Non-pigmented ciliary epithelial cell (primary cell): Measurements from ENCODE around the gene NFATC1.

Experiments used
- DNase-seq: peaks from one replicate; pipeline ENCODE4 v3.0.0-alpha.2; 2010; ENCODE audit warnings: low read depth

Gene NFATC1

GRCh38 chr18:79423211-79424007, 27.7 kb downstream of the NFATC1 start:
- no peak for DNase-seq

GRCh38 chr18:79424008-79424565, 28.4 kb downstream of the NFATC1 start:
- no peak for DNase-seq

- DNase-seq: no peak
Measured at GRCh38 chr18:79424880-79425568, 29.3 kb downstream of the NFATC1 start.

- no peak for DNase-seq
Measured at GRCh38 chr18:79425569-79425886, 29.8 kb downstream of the NFATC1 start.

GRCh38 chr18:79426376-79427300, 30.9 kb downstream of the NFATC1 start:
- DNase-seq: no peak

- no peak for DNase-seq
Measured at GRCh38 chr18:79427368-79428225, 31.9 kb downstream of the NFATC1 start.

- no peak for DNase-seq
Measured at GRCh38 chr18:79428287-79428686, 32.6 kb downstream of the NFATC1 start.

GRCh38 chr18:79429381-79429780, 33.7 kb downstream of the NFATC1 start:
- no peak for DNase-seq

GRCh38 chr18:79429785-79430281, 34.1 kb downstream of the NFATC1 start:
- no peak for DNase-seq

GRCh38 chr18:79432376-79433120, 36.8 kb downstream of the NFATC1 start:
- no peak for DNase-seq

- DNase-seq: no peak
Measured at GRCh38 chr18:79433431-79433830, 37.7 kb downstream of the NFATC1 start.

GRCh38 chr18:79434607-79435401, 39.1 kb downstream of the NFATC1 start:
- no peak for DNase-seq

GRCh38 chr18:79436556-79437275, 41.0 kb downstream of the NFATC1 start:
- DNase-seq: no peak

- DNase-seq: no peak
Measured at GRCh38 chr18:79438089-79438897, 42.6 kb downstream of the NFATC1 start.

- no peak for DNase-seq
Measured at GRCh38 chr18:79438898-79439627, 43.3 kb downstream of the NFATC1 start.

- no peak for DNase-seq
Measured at GRCh38 chr18:79439628-79440023, 43.9 kb downstream of the NFATC1 start.
